SK-N-MC (cell line): ENCODE measurements around the gene FILIP1.

ENCODE experiments used
- EZH2 ChIP-seq: fragments of 200-600 bp; sonication (generic); IDR thresholded peaks from one replicate; pipeline ENCODE4 v1.6.1; 2017; ENCODE audit warnings: antibody characterized with exemption
- FOXP2 ChIP-seq: optimal IDR thresholded peaks from 2 replicates; pipeline ENCODE3; 2011; ENCODE audit warnings: mild to moderate bottlenecking, moderate library complexity; ENCODE audit not compliant: insufficient read depth; ENCODE audit errors: extremely low read length, control extremely low read depth
- POLR2AphosphoS5 ChIP-seq: IDR thresholded peaks from 2 replicates; pipeline ENCODE4 v1.6.1; 2012; ENCODE audit warnings: mild to moderate bottlenecking, low read depth, low read length, borderline replicate concordance

GRCh38 chr6:75502884-75503283, 9.3 kb upstream of the FILIP1 start:
- TF ChIP-seq FOXP2 (no peak), EZH2 (no peak), POLR2AphosphoS5 (no peak)
